GM12878 (cell line): ENCODE data around the gene STAT4. TPM values are rescaled to one million over a fixed set of nuclear protein-coding genes. Genes with fewer than 3 reads are reported as not detected.

Source experiments
- ATAC-seq: fragments of 200-7000 bp; cut with Tn5 transposase; 3 replicates; pipeline ENCODE4 v1.9.1; 2020; ENCODE audit warnings: mild to moderate bottlenecking, moderate library complexity
- BruUV-seq: library from RNA; stranded (reverse); fragments of 400-500 nt; replicated peaks from 2 replicates; lab custom pipeline; 2021; lab: Mats Ljungman, UMichigan
- CTCF ChIA-PET: fragments of 300-600 bp; sonication (Branson Sonifier 250); formaldehyde crosslinking; extraction: SDS; loops from one replicate; lab custom pipeline; 2021; ENCODE audit warnings: inconsistent platforms; lab: Yijun Ruan, JAX
- POLR2A ChIA-PET: fragments of 350-600 bp; formaldehyde crosslinking; extraction: SDS; loops from one replicate; lab custom pipeline; 2021; ENCODE audit warnings: inconsistent platforms; lab: Charles Lee
- RAD21 ChIA-PET: fragments of 300-600 bp; sonication (Branson Sonifier 250); formaldehyde crosslinking; loops from one replicate; lab custom pipeline; 2023; ENCODE audit warnings: antibody characterized with exemption; ENCODE audit not compliant: unreplicated experiment; lab: Charles Lee
- SMC1A ChIA-PET: fragments of 300-600 bp; sonication (Branson Sonifier 250); formaldehyde crosslinking; loops from one replicate; lab custom pipeline; 2023; ENCODE audit not compliant: unreplicated experiment, uncharacterized antibody; lab: Charles Lee
- DNase-seq: peaks from one replicate; pipeline ENCODE4 v3.0.0-alpha.2; 2011; ENCODE audit warnings: low read depth, low spot score
- FAIRE-seq: peaks from 3 replicates; lab custom pipeline; 2011; peaks lifted over from hg19 to GRCh38; lab: Jason Lieb, UNC
- H2AFZ ChIP-seq: 2 replicates; pipeline ENCODE4 v1.6.0; 2011; ENCODE audit warnings: low read depth, low read length, control low read depth; ENCODE audit not compliant: control insufficient read depth
- H3K27ac ChIP-seq: 2 replicates; pipeline ENCODE4 v1.5.1; 2011; ENCODE audit warnings: control low read depth; ENCODE audit not compliant: control insufficient read depth, insufficient read depth
- H3K27me3 ChIP-seq, 2 experiments: replicated peaks in 1 of 2; 2 replicates each; pipeline versions ENCODE4 v1.6.0 to v1.6.1; 2011; ENCODE audit warnings: low read length in 1 of 2; ENCODE audit not compliant: control insufficient read depth in 2 of 2, insufficient read depth in 2 of 2
- H3K36me3 ChIP-seq, 2 experiments: 2 replicates each; pipeline ENCODE4 v1.5.1; 2011; ENCODE audit warnings: low read length in 1 of 2; ENCODE audit not compliant: control insufficient read depth in 2 of 2, insufficient read depth in 2 of 2
- H3K4me1 ChIP-seq: 2 replicates; pipeline ENCODE4 v1.6.1; 2011; ENCODE audit warnings: mild to moderate bottlenecking, low read length, moderate library complexity, mixed read lengths; ENCODE audit not compliant: control insufficient read depth, insufficient read depth
- H3K4me2 ChIP-seq: 2 replicates; pipeline ENCODE4 v1.6.0; 2011; ENCODE audit warnings: control low read depth; ENCODE audit not compliant: control insufficient read depth, insufficient read depth
- H3K4me3 ChIP-seq: fragments of 200-600 bp; sonication (generic); 2 replicates; pipeline ENCODE4 v1.5.1; 2016
- H3K79me2 ChIP-seq: 2 replicates; pipeline ENCODE4 v1.6.0; 2011; ENCODE audit warnings: low read length; ENCODE audit not compliant: control insufficient read depth, insufficient read depth
- H3K9ac ChIP-seq: 2 replicates; pipeline ENCODE4 v1.8.0; 2011; ENCODE audit warnings: low read length, control low read depth, mixed read lengths; ENCODE audit not compliant: control insufficient read depth, insufficient read depth
- H3K9me3 ChIP-seq: replicated peaks from 3 replicates; pipeline ENCODE4 v1.5.1; 2011; ENCODE audit warnings: mild to moderate bottlenecking, low read length; ENCODE audit not compliant: control insufficient read depth, insufficient read depth
- H4K20me1 ChIP-seq: 2 replicates; pipeline ENCODE4 v1.6.0; 2011; ENCODE audit not compliant: control insufficient read depth, insufficient read depth
- BCL3 ChIP-seq: IDR thresholded peaks from 2 replicates; pipeline ENCODE4 v1.6.1; 2011; ENCODE audit warnings: borderline replicate concordance, low read depth, mild to moderate bottlenecking, moderate library complexity, low read length; ENCODE audit not compliant: insufficient read depth, poor library complexity, severe bottlenecking
- BMI1 ChIP-seq: fragments of 450-650 bp; IDR thresholded peaks from 2 replicates; pipeline ENCODE4 v1.6.1; 2016; ENCODE audit warnings: mild to moderate bottlenecking, moderate library complexity, borderline replicate concordance
- CHD1 ChIP-seq: IDR thresholded peaks from 2 replicates; pipeline ENCODE4 v1.6.1; 2012; ENCODE audit warnings: low read depth, low read length, improper control_type of control experiment
- GABPA ChIP-seq: IDR thresholded peaks from 2 replicates; pipeline ENCODE4 v1.6.1; 2014; ENCODE audit warnings: antibody characterized with exemption, low read depth, mild to moderate bottlenecking, inconsistent platforms
- IRF5 ChIP-seq: fragments of 450-650 bp; IDR thresholded peaks from 2 replicates; pipeline ENCODE4 v1.6.1; 2017; ENCODE audit warnings: borderline replicate concordance
- KDM1A ChIP-seq: fragments of 200-600 bp; sonication (generic); IDR thresholded peaks from 2 replicates; pipeline ENCODE4 v1.6.1; 2016; ENCODE audit warnings: borderline replicate concordance
- NFIC ChIP-seq: IDR thresholded peaks from 2 replicates; pipeline ENCODE4 v1.6.1; 2012; ENCODE audit warnings: low read depth, mild to moderate bottlenecking, inconsistent platforms, low read length, moderate library complexity
- SMAD1 ChIP-seq: fragments of 450-650 bp; IDR thresholded peaks from 2 replicates; pipeline ENCODE4 v1.6.1; 2018; ENCODE audit warnings: mild to moderate bottlenecking, low read depth; ENCODE audit not compliant: partially characterized antibody
- USF1 ChIP-seq: IDR thresholded peaks from 2 replicates; pipeline ENCODE4 v1.6.1; 2011; ENCODE audit warnings: borderline replicate concordance, low read depth, mild to moderate bottlenecking, moderate library complexity, mixed read lengths, low read length; ENCODE audit not compliant: insufficient read depth; ENCODE audit errors: extremely low read length
- USF2 ChIP-seq: IDR thresholded peaks from 2 replicates; pipeline ENCODE4 v1.6.1; 2011; ENCODE audit warnings: low read depth, low read length, improper control_type of control experiment, borderline replicate concordance
- ZSCAN29 ChIP-seq: fragments of 450-650 bp; IDR thresholded peaks from 2 replicates; pipeline ENCODE4 v1.6.1; 2017; ENCODE audit warnings: mild to moderate bottlenecking, moderate library complexity
- in situ Hi-C: fragments of 300-500 bp; cut with MboI; formaldehyde crosslinking; loops from 9 replicates; pipeline ENCODE4 v1.14.3; 2018; ENCODE audit warnings: mixed read lengths
- intact Hi-C: fragments of 100-400 bp; cut with micrococcal nuclease; formaldehyde crosslinking; loops from one replicate; pipeline ENCODE4 v1.14.2; 2022; ENCODE audit not compliant: unreplicated experiment
- polyA plus RNA-seq, 11 experiments: library from polyadenylated mRNA; depleted of rRNA in 4 of 11; unstranded in 6 of 11; stranded (reverse) in 5 of 11; fragments of >200 nt; fragmentation: Nextera tagmentation in 4 of 11; fragmentation: Illumina TruSeq in 1 of 11; extraction: Ambion mirVana in 4 of 11; extraction: Trizol in 1 of 11; gene quantifications; 1 replicate in 1 of 11; 2 replicates in 10 of 11; pipeline versions ENCODE4 v1.2.1 to v1.2.3, GENCODE V29; 2011 to 2016; ENCODE audit warnings: inconsistent platforms in 2 of 11, missing spikeins in 2 of 11, low read depth in 1 of 11
- total RNA-seq, 4 experiments: library from RNA; depleted of rRNA in 3 of 4; stranded (reverse); fragments of >200 nt in 3 of 4; fragmentation: Illumina TruSeq in 1 of 4; extraction: Trizol in 1 of 4; gene quantifications; 2 replicates each; pipeline versions ENCODE4 v1.2.1 to v1.2.3, GENCODE V29; 2013 to 2021

The STAT4 gene
- total and polyA plus RNA-seq, 10 of the 15 experiments (the other 5 are each of a cell fraction or from before 2014, with no cell fraction given): 3.1 to 9.3 (median 7.1) TPM

- TF ChIP-seq USF2 (no peak), ZSCAN29 (no peak), GABPA (no peak), BMI1 (no peak)
These were observed 32.3 kb upstream of the STAT4 start (continued) for GRCh38 chr2:191183081-191183480.

GRCh38 chr2:191180713-191181112 is 29.9 kb upstream of the STAT4 start:
- intact Hi-C loops: no loop called here
- Histone ChIP-seq H3K36me3 (no peaks in the 10 kb centered on the region), H3K4me1 (peaks cover 10% of the 10 kb centered on the region; the same call in 1 of the 2 replicates), H3K4me3 (no peak overlapping the region), H3K79me2 (no peaks in the 10 kb centered on the region), H4K20me1 (no peaks in the 10 kb centered on the region), H2AFZ (no peak overlapping the region), H3K27ac (no peak overlapping the region), H3K9ac (no peak overlapping the region), H3K4me2 (no peak overlapping the region), H3K9me3 (no peaks in the 10 kb centered on the region), H3K27me3 (peaks cover 0 to 2% of the 10 kb centered on the region in 2 experiments; a peak in 1 of 4 replicates)
- SMC1A ChIA-PET: interaction anchor here (1.0 kb wide), 1 partner anchor 38 kb away, joined by 3 read pairs; no protein-coding TSS in a partner anchor
- in situ Hi-C loops: no loop called here
- no peak for DNase-seq
- RAD21 ChIA-PET: no interaction called here
- POLR2A ChIA-PET: no interaction called here
- CTCF ChIA-PET: interaction anchor here (3.9 kb wide), 1 partner anchor 128 kb away, joined by 11 read pairs; no protein-coding TSS in a partner anchor
- no peak for TF ChIP-seq NFIC
- TF ChIP-seq SMAD1: no peak
- TF ChIP-seq KDM1A: no peak
- TF ChIP-seq IRF5: no peak
- no peak for TF ChIP-seq BCL3
- no peak for TF ChIP-seq CHD1
- TF ChIP-seq USF1: no peak
- FAIRE-seq: no peak
- ATAC-seq: no peak
- BruUV-seq: no TSS peak
